GM18867 (cell line): ENCODE data around the gene ZNF213.

Experiments used
- ATAC-seq: cut with Tn5 transposase; IDR thresholded peaks from one replicate; pipeline ENCODE4 v1.9.1; 2021; ENCODE audit warnings: mild to moderate bottlenecking, moderate library complexity; ENCODE audit not compliant: unreplicated experiment

The ZNF213 gene

GRCh38 chr16:3188675-3188924 is 53.8 kb downstream of the ZNF213 start:
- no peak for ATAC-seq

- no peak for ATAC-seq
Measured at GRCh38 chr16:3188925-3189825, 54.3 kb downstream of the ZNF213 start.

GRCh38 chr16:3189869-3190268 is 55.0 kb downstream of the ZNF213 start:
- ATAC-seq = no peak

- ATAC-seq = no peak
Measured at GRCh38 chr16:3190949-3191353, 56.1 kb downstream of the ZNF213 start.
